AG09309 (cell line): Measurements from ENCODE around the gene ABCB1.

Experiments used
- DNase-seq: peaks from one replicate; pipeline ENCODE4 v3.0.0-alpha.2; 2010; ENCODE audit warnings: low read depth
- H3K4me3 ChIP-seq: 2 replicates; pipeline ENCODE4 v1.5.1; 2011; ENCODE audit warnings: mild to moderate bottlenecking, low read depth, low read length, moderate library complexity; ENCODE audit not compliant: control insufficient read depth
- TF ChIP-seq, protein P1 (sequence below): IDR thresholded peaks from 2 replicates; pipeline ENCODE4 v1.5.1; 2011; ENCODE audit warnings: mild to moderate bottlenecking, low read depth, low read length, inconsistent platforms; ENCODE audit not compliant: insufficient read depth, control insufficient read depth; ENCODE audit errors: missing control alignments

The ABCB1 gene

DNA sequence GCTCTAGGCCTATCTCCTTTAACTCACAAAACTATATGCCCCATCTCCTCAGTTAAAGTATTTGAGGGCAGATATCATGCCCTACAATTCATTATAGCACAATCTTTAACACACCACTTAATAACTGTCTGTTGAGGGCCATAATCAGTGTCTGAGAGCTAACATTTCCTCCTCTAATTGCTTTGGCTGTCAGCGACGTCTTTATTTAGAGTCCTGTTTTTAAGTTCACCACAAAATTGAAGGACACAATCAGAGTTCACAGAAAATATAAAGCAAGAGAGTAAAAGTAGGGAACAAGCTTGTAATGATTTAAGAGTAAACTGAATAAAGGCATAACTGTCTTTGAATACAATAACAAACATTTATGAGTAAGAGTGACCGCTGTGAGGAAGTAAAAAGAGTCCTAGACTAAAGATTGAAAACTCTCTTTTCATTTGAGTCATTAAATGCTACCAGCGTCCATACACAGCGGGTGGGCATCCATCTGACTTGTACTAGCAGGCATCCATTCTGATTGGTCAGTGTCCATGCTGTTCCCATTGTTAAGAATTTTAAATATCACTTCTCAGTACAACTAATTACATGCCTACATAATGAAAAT is 86.8 kb downstream of the ABCB1 start:
- TF ChIP-seq, protein P1, sequence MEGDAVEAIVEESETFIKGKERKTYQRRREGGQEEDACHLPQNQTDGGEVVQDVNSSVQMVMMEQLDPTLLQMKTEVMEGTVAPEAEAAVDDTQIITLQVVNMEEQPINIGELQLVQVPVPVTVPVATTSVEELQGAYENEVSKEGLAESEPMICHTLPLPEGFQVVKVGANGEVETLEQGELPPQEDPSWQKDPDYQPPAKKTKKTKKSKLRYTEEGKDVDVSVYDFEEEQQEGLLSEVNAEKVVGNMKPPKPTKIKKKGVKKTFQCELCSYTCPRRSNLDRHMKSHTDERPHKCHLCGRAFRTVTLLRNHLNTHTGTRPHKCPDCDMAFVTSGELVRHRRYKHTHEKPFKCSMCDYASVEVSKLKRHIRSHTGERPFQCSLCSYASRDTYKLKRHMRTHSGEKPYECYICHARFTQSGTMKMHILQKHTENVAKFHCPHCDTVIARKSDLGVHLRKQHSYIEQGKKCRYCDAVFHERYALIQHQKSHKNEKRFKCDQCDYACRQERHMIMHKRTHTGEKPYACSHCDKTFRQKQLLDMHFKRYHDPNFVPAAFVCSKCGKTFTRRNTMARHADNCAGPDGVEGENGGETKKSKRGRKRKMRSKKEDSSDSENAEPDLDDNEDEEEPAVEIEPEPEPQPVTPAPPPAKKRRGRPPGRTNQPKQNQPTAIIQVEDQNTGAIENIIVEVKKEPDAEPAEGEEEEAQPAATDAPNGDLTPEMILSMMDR = no peak
- no peak overlapping the region for H3K4me3 ChIP-seq
- no peak for DNase-seq

DNA sequence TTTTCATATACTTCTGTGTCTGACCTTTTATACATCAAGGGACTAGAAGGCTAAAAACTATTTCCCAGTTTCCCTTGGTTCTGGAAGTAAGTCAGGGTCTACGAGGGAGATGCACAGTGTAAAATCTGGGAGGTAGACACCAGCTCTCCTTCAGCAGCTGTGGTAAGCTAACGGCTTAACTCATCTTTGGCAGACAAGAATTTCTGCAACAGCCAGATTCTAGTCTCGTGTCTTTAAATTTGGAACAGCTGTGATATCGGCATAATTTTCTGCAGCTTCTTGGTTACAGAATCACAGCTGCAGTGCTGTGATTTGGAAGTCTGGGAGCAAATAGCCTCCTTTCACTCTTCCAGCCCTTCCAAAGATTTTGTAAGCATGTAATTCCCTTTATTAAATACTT is 87.8 kb downstream of the ABCB1 start:
- TF ChIP-seq, protein P1 = no peak
- H3K4me3 ChIP-seq = no peak overlapping the region
- no peak for DNase-seq

DNA sequence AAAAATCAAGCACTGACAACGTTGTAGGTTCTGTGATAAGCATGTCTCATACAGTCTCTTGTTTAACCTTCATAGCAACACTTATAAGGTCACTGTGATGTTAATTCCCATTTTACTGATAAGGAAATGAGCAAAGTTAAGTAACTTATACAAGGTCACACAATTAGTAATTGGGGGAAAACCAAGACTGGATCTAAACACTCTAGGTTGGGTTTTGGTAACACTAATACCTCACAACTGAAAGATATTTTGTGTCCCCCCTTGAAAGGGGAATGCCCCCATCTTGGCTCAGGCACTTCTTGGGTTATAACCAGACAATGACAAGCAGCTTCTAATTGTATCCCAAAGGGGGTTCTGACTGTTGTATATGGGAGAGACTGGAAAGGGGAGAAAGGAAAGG is 89.2 kb downstream of the ABCB1 start:
- H3K4me3 ChIP-seq = no peak overlapping the region
- TF ChIP-seq, protein P1 = no peak
- DNase-seq = no peak

DNA sequence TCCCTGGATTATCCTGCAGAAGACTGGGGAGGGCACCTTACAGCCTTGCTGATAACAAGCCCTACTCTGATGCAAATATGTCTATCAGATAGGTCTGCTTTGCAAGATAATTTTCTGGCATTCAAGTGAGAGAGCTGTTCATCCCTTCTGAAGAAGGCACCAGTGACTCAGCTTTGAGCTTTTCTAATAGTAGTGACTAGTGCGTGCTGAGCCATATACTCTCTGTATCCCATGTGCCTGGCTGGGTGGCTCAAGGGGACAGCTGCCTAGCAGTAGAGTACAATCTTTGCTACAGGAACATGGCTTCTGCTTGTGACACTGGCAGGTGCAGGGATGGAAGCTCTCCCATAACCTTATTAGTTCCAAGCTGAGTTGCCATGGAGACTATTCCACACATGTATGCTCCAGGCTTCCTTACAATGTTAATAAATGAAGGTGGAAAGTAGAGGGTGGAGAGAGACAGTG is 90.2 kb downstream of the ABCB1 start:
- H3K4me3 ChIP-seq = no peak overlapping the region
- TF ChIP-seq, protein P1 = no peak
- DNase-seq = no peak

DNA sequence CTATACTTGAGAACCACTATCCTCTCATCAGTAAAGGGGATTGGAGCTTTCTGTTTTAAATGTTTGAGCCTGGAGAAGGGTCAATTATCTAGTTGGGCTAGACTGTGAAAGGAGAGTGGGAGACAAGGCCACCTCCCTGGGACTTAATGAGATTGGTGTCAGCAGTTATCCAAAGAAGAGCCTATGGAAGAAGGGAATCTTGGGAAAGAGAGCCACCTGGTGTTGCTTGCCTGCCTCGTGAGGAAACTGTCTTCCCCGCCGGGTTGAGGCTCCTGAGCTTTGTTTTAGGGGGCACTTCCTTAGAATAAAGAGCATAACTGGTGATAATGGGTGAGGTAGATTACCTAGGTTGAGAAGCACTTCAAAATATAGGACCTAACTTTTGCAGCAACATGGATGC is 93.2 kb downstream of the ABCB1 start:
- DNase-seq = no peak
- TF ChIP-seq, protein P1 = peak; percentile 18
- H3K4me3 ChIP-seq = no peak overlapping the region

DNA sequence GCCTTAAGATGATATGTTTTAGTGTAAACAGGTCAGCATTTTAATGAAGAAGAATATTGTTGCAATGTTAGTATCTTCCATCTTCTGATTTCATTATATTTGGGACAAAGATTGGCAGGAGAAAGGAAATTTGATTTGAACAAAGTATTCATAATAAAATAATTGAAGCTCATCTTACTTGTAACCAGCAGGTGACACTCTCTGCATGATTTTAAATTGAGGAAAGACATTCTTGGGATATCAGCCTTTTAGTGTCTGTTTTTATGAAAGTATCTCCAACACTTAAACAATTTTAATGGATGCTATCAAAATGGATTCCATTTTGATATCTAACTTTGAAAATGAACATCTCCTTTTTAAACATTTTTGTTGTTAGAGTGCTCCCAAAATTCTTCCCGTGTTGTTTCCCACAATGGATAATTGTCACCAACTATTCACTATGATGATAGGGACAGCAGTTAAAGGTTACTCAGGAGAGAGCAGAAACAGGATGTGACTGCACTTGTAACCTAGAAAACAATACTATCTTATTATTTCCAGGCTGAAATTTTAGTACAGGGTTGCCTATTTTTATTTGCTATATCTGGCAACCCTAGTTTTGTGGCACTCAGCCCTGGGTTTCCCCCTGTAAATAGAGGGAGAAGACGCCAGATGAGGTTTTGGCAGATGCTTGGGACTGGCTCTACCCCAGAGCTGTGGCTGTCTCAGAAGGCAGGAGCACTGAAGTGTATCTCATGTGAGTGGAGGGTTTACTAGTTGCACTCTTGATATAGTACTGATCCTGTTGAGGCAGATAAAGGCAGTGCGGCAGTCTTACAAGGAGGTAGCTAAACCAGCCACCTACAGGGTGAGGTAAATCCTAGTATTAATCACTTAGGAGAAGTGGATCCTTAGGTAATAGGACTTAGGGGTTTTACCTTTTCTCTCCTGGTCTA is 94.2 kb downstream of the ABCB1 start:
- TF ChIP-seq, protein P1 = peak; percentile 26
- no peak overlapping the region for H3K4me3 ChIP-seq
- no peak for DNase-seq
